UCSD-AML1 (cell line): ENCODE data around the gene ESPL1.

Source experiments
- DNase-seq: peaks from one replicate; lab custom pipeline; 2025; ENCODE audit not compliant: unreplicated experiment; lab: John Stamatoyannopoulos, UW

ESPL1 gene

GRCh38 chr12:53230108-53230845, 37.8 kb upstream of the ESPL1 start:
- no peak for DNase-seq

- DNase-seq = no peak
Measured at GRCh38 chr12:53231671-53231920, 36.5 kb upstream of the ESPL1 start.

GRCh38 chr12:53231921-53232645, 36.0 kb upstream of the ESPL1 start, which contains the start of gene RARG:
Gene RARG, minus strand, starts transcription at chr12:53232209. Its CDS starts 4,664 bp downstream, at chr12:53227545.
- DNase-seq = no peak

- no peak for DNase-seq
Measured at GRCh38 chr12:53232646-53233461, 35.2 kb upstream of the ESPL1 start.

- no peak for DNase-seq
Measured at GRCh38 chr12:53233671-53234121, 34.4 kb upstream of the ESPL1 start.

GRCh38 chr12:53234271-53234914, 33.7 kb upstream of the ESPL1 start:
- no peak for DNase-seq

GRCh38 chr12:53235164-53235563, 32.9 kb upstream of the ESPL1 start:
- DNase-seq = no peak

- DNase-seq = no peak
Measured at GRCh38 chr12:53235742-53236442, 32.2 kb upstream of the ESPL1 start.

- DNase-seq = no peak
Measured at GRCh38 chr12:53236443-53237111, 31.5 kb upstream of the ESPL1 start.

GRCh38 chr12:53239643-53240258, 28.3 kb upstream of the ESPL1 start:
- DNase-seq = no peak

GRCh38 chr12:53241623-53242412, 26.3 kb upstream of the ESPL1 start:
- DNase-seq = no peak

- no peak for DNase-seq
Measured at GRCh38 chr12:53244337-53244736, 23.8 kb upstream of the ESPL1 start.

- no peak for DNase-seq
Measured at GRCh38 chr12:53245286-53245685, 22.8 kb upstream of the ESPL1 start.

- peak; percentile 83 for DNase-seq
Measured at GRCh38 chr12:53251477-53252348, 16.4 kb upstream of the ESPL1 start.

GRCh38 chr12:53252349-53252916, 15.7 kb upstream of the ESPL1 start:
- no peak for DNase-seq

GRCh38 chr12:53253298-53253697, 14.8 kb upstream of the ESPL1 start:
- no peak for DNase-seq

GRCh38 chr12:53254816-53255545, 13.1 kb upstream of the ESPL1 start:
- no peak for DNase-seq
